ENCODE results near the gene ZNF470. TPM values are rescaled to one million over a fixed set of nuclear protein-coding genes. Genes with fewer than 3 reads are reported as not detected.

The ZNF470 gene
- total RNA-seq, 4 donors from 2014 or later = 3.4 to 7.1 (median 5.6) TPM

- no peaks in the 10 kb centered on the region for H3K27me3 ChIP-seq
- H3K4me1 ChIP-seq = no peaks in the 10 kb centered on the region
- peaks cover 8 to 12% of the 10 kb centered on the region in 2 donors for H3K36me3 ChIP-seq
- no peak overlapping the region for H3K27ac ChIP-seq
- 84 to 92% methylated on average over 8 of the region's 8 CpGs for WGBS, 2 donors
- DNase-seq = no peak
- intact Hi-C loops (cut with DNase I) = no loop called here
- TF ChIP-seq CTCF (IDR thresholded peaks at IDR 0.05) (no peak), POLR2A (IDR thresholded peaks at IDR 0.05) (no peak)
- H3K9me3 ChIP-seq = no peaks in the 10 kb centered on the region
- no peak overlapping the region for H3K4me3 ChIP-seq (replicated peaks in 1 of 3)
These were observed 50.3 kb downstream of the ZNF470 start for GRCh38 chr19:56617531-56617930.

- intact Hi-C loops (cut with DNase I) = no loop called here
- Histone ChIP-seq H3K36me3 (peaks cover 8 to 14% of the 10 kb centered on the region in 2 donors), H3K9me3 (no peaks in the 10 kb centered on the region), H3K4me3 (replicated peaks in 1 of 3) (no peak overlapping the region), H3K27ac (no peak overlapping the region), H3K4me1 (no peaks in the 10 kb centered on the region), H3K27me3 (no peaks in the 10 kb centered on the region)
- TF ChIP-seq CTCF (IDR thresholded peaks at IDR 0.05) (no peak), POLR2A (IDR thresholded peaks at IDR 0.05) (no peak)
- 78% methylated on average over 8 of the region's 8 CpGs for WGBS, 2 donors
- DNase-seq = no peak
These were observed 51.9 kb downstream of the ZNF470 start for GRCh38 chr19:56619121-56619520.

- H3K4me3 ChIP-seq (replicated peaks in 1 of 3) = no peak overlapping the region
- WGBS, 2 donors = 89 to 95% methylated on average over 33 to 37 of the region's 37 CpGs
- DNase-seq = no peak
- H3K36me3 ChIP-seq = peaks cover 8 to 19% of the 10 kb centered on the region in 2 donors
- H3K27me3 ChIP-seq = no peaks in the 10 kb centered on the region
- H3K27ac ChIP-seq = no peak overlapping the region
- no peak for TF ChIP-seq CTCF (IDR thresholded peaks at IDR 0.05)
- no peak for TF ChIP-seq POLR2A (IDR thresholded peaks at IDR 0.05)
- H3K4me1 ChIP-seq = no peaks in the 10 kb centered on the region
- H3K9me3 ChIP-seq = no peaks in the 10 kb centered on the region
- intact Hi-C loops (cut with DNase I) = no loop called here
These were observed 55.1 kb downstream of the ZNF470 start for GRCh38 chr19:56622374-56622773.

- Histone ChIP-seq H3K27me3 (no peaks in the 10 kb centered on the region), H3K4me1 (no peaks in the 10 kb centered on the region), H3K4me3 (replicated peaks in 1 of 3) (no peak overlapping the region), H3K27ac (no peak overlapping the region), H3K36me3 (peaks cover 8 to 19% of the 10 kb centered on the region in 2 donors), H3K9me3 (no peaks in the 10 kb centered on the region)
- intact Hi-C loops (cut with DNase I) = no loop called here
- TF ChIP-seq CTCF (IDR thresholded peaks at IDR 0.05) (no peak), POLR2A (IDR thresholded peaks at IDR 0.05) (no peak)
- WGBS, 2 donors = 86 to 87% methylated on average over 9 of the region's 9 CpGs
- no peak for DNase-seq
These were observed 55.7 kb downstream of the ZNF470 start for GRCh38 chr19:56623006-56623405.

- no peak for DNase-seq
- intact Hi-C loops (cut with DNase I) = no loop called here
- Histone ChIP-seq H3K4me3 (replicated peaks in 1 of 3) (no peak overlapping the region), H3K27ac (no peak overlapping the region), H3K9me3 (no peaks in the 10 kb centered on the region), H3K27me3 (no peaks in the 10 kb centered on the region), H3K36me3 (peaks cover 8 to 19% of the 10 kb centered on the region in 2 donors), H3K4me1 (no peaks in the 10 kb centered on the region)
- 93 to 98% methylated on average over 9 of the region's 9 CpGs for whole genome bisulfite sequencing, 2 donors
- TF ChIP-seq POLR2A (IDR thresholded peaks at IDR 0.05) (no peak), CTCF (IDR thresholded peaks at IDR 0.05) (no peak)
These were observed 58.4 kb downstream of the ZNF470 start for GRCh38 chr19:56625708-56626107.
